Hindlimb muscle (tissue), 1 donor: ENCODE results near the gene HCST. TPM values are rescaled to one million over a fixed set of nuclear protein-coding genes. Genes with fewer than 3 reads are reported as not detected.
"Not testable (repeated sequence)": the region's sequence is repeated elsewhere in the genome, so short reads cannot be mapped to it uniquely, and the experiment has no call there.

Experiments
- DNase-seq: peaks from one replicate; pipeline ENCODE4 v3.0.0-alpha.2; 2013
- polyA plus RNA-seq: library from polyadenylated mRNA; unstranded; fragments of 120-200 nt; gene quantifications from one replicate; pipeline ENCODE4 v1.2.1, GENCODE V29; 2013; ENCODE audit not compliant: insufficient read length

Gene HCST
- polyA plus RNA-seq, 1 donor, result 8.3 TPM

- DNase-seq, result no peak
These were observed 2.2 kb downstream of the HCST start for GRCh38 chr19:35904311-35905068.

GRCh38 chr19:35905178-35905727 is 2.9 kb downstream of the HCST start:
- DNase-seq, result no peak

GRCh38 chr19:35907377-35907745 is 5.0 kb downstream of the HCST start:
- DNase-seq, result no peak

GRCh38 chr19:35908010-35908441 is 5.7 kb downstream of the HCST start, which contains the start of gene TYROBP:
Gene TYROBP (minus strand): TSS chr19:35908295. CDS start chr19:35908228, 67 bp downstream.
- DNase-seq, result no peak

- DNase-seq, result peak; percentile 57
These were observed 6.8 kb downstream of the HCST start for GRCh38 chr19:35908973-35909683.

GRCh38 chr19:35909684-35910035 is 7.3 kb downstream of the HCST start:
- no peak for DNase-seq

- not testable (repeated sequence) for DNase-seq
These were observed 8.0 kb downstream of the HCST start for GRCh38 chr19:35910355-35910754.

- DNase-seq, result no peak
These were observed 8.8 kb downstream of the HCST start for GRCh38 chr19:35911173-35911572.

- DNase-seq, result no peak
These were observed 9.5 kb downstream of the HCST start for GRCh38 chr19:35911790-35912189.

- DNase-seq, result no peak
These were observed 11.3 kb downstream of the HCST start for GRCh38 chr19:35913589-35913988.

GRCh38 chr19:35915443-35915842 is 13.1 kb downstream of the HCST start:
- no peak for DNase-seq

- DNase-seq, result no peak
These were observed 17.0 kb downstream of the HCST start for GRCh38 chr19:35919306-35919705.

- DNase-seq, result no peak
These were observed 18.7 kb downstream of the HCST start for GRCh38 chr19:35921012-35921411.

- no peak for DNase-seq
These were observed 23.2 kb downstream of the HCST start for GRCh38 chr19:35925501-35925900.

GRCh38 chr19:35928507-35928906 is 26.2 kb downstream of the HCST start:
- DNase-seq, result no peak

GRCh38 chr19:35929876-35930275 is 27.5 kb downstream of the HCST start:
- DNase-seq, result no peak

GRCh38 chr19:35931161-35931873 is 29.0 kb downstream of the HCST start:
- DNase-seq, result peak; percentile 100

GRCh38 chr19:35931874-35932202 is 29.5 kb downstream of the HCST start:
- DNase-seq, result no peak

- no peak for DNase-seq
These were observed 30.1 kb downstream of the HCST start for GRCh38 chr19:35932291-35932936.

- DNase-seq, result peak; percentile 82
These were observed 33.8 kb downstream of the HCST start, which contains the start of gene LRFN3 for GRCh38 chr19:35935911-35936737. Gene LRFN3 (plus strand): TSS chr19:35936374. CDS start chr19:35939426, 3,052 bp downstream.

GRCh38 chr19:35936738-35937268 is 34.5 kb downstream of the HCST start:
- DNase-seq, result no peak
